Endothelial cell of hepatic sinusoid (primary cell): ENCODE results near the gene SPECC1.
"Not testable (repeated sequence)": the region's sequence is repeated elsewhere in the genome, so short reads cannot be mapped to it uniquely, and the experiment has no call there.

Experiments
- in situ Hi-C: cut with HindIII; loops from 2 replicates; pipeline ENCODE4 v1.10.0; 2017; ENCODE audit warnings: low sequenced_read_pairs

The SPECC1 gene

DNA sequence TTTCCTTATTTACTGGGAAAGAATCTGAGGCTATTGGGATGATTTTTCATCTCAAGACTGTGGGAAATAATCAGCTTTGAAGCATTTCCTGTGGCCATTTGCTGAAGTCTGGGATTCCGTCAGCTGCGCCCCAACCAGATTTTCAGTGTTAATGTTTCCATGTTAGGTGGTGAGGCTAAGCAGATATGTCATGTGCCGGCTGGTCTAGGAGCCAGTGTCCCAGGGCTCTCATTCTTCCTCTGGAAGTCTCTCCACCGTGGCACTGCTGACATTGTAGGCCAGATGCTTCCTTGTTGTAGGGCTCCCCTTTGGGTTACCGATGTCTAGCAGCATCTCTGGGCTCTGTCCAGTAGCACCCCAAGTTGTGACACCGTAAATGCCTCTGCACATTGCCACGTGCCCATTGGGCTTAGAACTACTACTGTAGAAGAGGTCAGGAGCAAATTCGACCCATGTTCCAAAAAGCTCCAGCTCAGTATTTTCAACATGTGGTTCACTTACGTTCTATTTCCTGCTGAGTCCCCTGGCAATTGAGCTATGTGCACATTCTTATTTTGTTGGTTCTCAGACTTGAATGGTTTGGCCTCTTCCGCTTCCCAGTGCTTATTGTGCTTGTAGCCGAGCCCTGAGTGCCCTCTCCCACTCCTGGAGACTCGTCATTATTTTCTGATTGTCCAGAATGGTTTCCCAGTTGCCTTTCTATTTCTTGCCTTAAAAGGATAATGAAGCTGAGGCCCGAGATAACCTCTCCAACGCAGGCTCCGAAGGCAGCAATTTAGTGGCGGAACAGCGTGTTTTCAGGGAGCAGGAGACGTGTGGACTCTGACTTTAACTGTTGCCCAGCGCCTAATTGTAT lies 82.2 kb downstream of the SPECC1 start:
- in situ Hi-C loops, result no loop called here

DNA sequence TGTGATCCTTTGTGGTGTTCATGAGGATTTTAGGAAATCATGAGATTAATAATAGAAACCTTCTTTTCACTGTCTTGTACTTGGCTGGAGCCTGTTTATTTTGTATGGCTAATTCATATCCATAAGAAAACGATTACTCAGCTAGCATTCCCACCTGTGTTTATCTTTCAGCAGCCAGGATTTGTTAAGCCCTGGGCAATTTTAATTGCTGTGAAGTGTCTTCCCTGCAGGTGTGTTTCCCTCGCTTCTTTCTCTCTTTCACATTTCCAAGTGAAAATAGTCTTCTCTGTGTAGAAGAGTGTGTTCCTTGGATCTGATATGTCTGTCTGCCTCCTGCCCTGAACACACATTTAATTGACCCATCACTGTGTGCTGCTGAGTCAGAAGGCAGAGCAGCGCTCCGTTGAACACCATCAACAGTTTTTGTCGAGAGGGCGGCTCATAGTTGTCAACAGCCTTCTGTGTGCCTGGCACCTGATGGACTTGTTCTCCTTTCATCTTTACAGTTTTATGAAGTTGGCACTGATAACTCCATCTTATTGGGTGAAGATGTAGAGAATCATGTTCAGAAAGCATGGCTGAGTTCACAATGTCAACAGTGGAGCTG lies 83.2 kb downstream of the SPECC1 start:
- in situ Hi-C loops, result no loop called here

DNA sequence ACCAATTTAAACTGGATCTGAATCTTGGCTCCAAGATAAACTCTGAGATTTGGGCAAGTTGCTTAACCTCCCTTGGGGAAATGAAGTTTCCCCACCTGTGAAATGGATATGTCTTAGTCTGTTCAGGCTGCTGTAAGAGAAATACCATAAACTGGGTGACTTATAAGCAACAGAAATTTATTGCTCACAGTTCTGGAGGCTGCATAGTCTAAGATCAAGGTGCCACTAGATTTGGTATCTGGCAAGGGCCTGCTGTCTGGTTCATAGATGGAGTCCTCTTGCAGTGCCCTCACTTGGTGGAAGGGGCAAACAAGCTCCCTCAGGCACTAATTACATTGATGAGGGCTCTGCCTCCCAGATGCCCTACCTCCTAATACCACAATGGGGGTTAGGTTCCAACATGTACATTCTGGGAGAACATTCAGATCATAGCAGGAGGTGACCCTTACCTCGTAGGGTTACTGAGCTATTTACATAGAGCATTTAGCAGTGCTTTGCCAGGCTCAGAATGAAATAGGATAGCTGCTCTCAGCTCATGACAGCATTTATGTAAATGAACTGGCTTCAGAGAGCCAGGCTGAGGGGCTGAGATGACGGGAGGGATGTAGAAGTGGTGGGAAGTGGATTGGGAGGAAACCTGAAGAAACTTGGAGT lies 83.9 kb downstream of the SPECC1 start:
- in situ Hi-C loops, result no loop called here

DNA sequence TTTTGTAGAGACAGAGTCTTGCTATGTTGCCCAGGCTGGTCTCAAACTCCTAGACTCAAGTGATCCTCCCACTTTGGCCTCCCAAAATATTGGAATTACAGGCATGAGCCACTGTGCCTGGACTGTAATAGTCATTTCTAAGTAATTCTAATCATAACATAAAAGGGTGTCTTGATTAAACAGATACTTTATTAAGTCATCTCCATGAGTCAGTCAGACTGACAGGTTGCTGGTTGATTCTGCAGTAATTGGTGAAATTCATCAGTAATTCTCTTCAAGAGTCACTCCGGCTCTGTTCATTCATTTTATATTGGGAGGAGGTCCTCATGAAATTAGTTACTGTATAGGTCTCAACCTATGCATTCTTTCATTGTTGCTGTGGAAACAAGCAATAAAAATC lies 85.6 kb downstream of the SPECC1 start:
- in situ Hi-C loops, result no loop called here

DNA sequence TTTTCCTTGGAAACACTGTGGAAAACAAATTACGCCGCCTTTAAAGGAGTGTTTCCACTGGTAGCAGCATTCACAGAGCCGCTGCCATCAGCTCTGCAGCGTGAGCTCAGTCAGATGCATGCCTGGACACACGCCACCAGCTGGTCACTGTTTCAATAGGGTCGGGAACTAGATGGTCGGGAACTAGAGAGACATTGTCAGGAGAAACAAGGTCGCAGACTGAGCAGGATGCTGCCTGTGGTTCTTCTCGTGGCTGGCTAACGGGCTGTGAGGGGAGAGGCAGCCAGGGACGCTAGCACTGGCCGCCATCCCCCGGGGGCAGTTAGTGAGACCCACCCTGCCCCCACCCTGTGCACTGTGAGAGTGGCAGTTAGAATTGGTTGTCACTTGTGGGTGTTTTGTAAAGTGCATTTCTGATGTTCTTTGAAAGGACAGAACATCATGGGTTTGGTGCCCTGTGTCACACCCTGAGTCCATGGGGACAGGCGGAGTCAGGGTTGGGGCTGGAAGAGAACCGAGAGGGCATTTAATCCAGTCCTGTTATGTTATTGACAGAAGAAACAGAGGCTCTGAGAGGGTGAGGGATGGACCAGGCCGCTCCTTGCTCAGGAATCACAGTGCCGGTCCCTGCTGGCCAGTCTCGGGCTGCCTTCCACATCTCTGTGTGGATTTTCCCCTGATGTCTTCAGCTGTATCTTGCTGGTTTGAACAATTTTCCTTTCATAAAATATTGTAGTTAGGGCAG lies 86.3 kb downstream of the SPECC1 start:
- in situ Hi-C loops, result no loop called here

DNA sequence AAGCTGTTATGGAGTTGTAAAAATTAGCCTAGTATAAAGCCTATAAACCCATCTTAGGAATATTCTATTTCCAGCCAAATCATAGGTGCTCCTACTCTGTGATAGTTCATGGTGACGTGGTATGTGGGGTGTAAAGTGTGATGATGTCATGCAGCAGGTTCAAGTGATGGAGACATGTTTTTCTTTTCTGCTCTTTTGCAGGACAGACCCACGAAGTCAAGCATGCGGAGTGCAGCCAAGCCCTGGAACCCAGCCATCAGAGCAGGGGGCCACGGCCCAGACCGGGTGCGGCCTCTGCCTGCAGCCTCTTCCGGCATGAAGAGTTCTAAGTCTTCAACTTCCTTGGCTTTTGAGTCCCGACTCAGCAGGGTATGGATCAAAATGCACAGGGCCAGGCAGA lies 87.3 kb downstream of the SPECC1 start:
- in situ Hi-C loops, result no loop called here

DNA sequence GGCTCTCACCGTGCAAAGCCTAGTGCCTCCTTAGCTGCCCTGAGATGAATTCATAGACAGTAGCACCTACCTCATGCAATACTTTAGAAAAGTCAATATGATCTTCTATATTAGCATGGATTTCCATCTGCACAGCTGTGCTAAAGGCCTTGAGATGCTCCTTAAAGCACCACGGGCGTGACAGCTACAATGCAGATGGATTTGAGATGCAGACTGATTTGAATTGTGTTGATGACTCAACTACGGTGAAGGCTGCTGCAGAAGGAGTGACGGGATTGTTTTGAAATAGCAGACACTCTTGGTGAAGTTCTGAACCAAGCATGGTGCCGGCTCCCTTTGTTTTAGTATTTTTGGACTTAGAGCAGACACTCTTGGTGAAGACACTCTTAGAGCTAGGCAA lies 88.2 kb downstream of the SPECC1 start:
- in situ Hi-C loops, result no loop called here

DNA sequence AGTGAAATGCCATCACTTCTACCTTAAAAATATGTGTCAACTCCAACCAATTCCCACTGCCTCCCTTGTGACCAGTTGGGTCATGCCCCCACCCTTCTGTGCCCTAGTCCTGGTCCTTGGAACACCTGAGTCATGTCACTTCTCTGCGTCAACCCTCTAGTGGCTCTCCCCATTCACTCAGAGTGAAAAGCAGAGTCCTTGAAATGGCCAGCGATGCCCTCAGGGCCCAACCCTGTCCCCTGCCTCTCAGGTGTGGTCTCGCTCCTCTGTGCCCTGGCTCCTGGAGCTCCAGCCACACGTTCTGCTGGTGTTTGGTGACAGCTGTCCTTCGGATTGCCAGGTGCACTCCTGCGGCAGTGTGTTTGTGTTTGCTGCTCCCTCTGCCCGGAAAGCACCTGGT lies 89.2 kb downstream of the SPECC1 start:
- in situ Hi-C loops, result no loop called here

DNA sequence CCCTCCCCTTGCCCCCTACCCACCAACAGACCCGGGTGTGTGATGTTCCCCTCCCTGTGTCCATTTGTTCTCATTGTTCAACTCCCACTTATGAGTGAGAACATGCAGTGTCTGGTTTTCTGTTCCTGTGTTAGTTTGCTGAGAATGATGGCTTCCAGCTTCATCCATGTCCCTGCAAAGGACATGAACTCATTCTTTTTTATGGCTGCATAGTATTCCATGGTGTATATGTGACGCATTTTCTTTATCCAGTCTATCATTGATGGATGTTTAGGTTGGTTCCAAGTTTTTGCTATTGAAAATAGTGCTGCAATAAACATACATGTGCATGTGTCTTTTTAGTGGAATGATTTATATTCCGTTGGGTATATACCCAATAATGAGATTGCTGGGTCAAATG lies 91.6 kb downstream of the SPECC1 start:
- in situ Hi-C loops, result loop anchor here (5.0 kb wide), 1 partner anchor 114 kb away; no protein-coding TSS in a partner anchor

DNA sequence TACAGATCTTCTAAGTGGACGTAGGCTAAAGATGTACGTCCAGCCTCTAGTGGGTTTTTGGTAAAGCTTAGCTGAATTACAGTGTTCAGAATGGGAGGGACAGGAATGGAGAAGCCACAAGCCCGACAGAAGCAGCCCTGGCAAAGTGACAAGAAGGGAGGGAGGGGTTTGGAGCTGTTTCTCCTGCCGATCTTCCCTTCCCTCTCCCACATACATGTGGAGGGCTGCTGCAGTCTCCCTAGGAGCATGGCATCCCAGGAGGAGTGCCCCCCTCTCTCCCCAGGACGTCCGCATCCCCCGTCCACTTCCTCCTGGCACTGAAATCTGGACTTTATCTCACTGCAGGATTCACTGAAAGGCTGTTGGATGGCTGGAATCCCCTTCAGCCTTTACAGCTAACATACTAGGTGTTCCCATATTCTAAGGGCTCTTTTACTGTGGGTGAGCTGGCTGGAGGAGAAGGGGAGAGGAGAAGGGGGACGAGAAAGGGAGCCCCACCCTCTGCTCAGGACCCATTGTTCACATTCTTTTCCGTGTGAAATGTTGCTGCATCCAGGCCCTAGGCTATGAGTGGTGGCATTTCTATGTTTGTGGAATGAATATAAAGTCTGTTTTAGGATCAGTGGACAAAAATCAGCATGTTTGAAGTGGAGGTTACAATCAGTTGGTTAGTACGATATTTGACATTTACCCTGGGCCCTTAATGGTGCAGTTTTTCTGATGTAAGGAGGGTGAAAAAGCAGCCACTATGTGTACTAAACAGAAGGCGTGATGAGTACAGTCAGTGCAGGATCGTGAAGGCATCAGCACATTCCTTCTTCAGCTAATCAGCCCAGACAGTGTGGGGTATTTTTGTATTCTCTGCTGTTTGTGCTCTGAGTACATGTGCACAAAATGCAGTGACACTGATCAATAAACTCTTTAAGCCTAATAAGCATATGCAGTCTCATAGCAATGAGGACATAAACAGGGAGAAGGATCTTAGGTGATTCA lies 94.6 kb downstream of the SPECC1 start:
- in situ Hi-C loops, result loop anchor here (5.0 kb wide), 1 partner anchor 116 kb away; no protein-coding TSS in a partner anchor

DNA sequence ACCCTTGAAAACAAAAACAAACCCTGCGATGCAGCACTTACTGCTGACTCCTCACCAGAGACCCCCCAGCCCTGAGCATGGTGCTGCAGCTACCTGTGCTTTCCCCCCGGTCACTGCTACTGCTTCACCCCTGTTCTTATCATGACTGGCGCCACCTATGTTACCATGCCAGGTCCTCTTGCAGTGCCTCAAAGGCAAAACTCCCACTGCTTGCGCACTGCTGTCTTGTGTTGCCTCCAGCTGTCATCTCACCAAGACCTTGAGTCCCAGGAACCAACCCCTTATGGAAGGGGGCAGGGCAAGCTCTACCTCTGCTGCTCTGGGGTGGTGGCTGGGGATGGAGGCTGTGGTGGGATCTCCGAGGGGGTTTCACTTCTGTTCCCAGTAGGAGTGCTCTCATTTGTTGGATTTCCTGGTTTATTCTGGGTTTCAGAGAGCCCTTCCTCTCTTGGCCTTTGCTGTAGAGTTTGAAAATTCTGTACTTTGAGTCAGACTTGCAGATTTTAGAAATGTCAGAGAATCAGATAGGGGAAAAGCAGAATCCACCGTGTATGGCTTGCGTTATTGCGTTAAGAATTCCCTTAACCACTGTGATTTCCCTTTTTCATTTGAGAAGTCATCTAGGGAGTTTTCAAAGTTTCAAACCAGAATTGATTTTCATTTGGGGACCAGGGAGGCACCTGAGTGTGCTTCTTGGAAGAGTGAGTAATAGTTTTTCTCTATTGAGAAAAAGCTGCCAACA lies 96.6 kb downstream of the SPECC1 start:
- in situ Hi-C loops, result no loop called here

DNA sequence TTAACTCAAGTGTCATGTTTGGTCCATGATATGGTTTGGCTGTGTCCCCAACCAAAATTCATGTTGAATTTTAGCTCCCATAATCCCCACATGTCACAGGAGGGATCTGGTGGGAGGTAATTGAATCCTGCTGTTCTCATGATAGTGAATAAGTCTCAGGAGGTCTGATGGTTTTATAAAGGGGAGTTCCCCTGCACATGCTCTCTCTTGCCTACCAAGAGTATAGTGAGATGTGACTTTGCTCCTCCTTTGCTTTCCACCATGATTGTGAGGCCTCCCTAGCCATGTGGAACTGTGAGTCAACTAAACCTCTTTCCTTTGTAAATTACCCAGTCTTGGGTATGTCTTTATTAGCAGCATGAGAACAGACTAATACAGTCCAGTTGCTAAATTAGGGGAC lies 97.3 kb downstream of the SPECC1 start:
- in situ Hi-C loops, result not testable (repeated sequence)

DNA sequence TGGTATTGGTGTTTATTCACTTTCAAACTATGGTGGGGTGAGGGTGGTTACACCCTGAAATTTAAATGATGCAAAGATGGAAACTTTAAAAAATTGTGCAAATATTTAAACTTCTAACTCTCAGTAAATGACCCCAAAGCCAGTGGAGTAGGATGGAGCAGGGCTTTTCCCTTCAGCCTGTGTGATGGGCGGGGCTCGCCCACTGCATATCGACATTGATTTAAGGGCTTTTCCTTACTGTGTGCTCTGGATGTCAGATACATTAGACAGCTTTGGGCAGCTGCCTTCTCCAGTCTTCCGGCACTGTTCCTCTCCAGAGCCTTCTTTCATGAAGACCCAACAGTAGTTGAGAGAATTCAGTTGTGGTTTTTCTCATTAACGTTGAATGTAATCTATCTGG lies 99.9 kb downstream of the SPECC1 start:
- in situ Hi-C loops, result no loop called here

DNA sequence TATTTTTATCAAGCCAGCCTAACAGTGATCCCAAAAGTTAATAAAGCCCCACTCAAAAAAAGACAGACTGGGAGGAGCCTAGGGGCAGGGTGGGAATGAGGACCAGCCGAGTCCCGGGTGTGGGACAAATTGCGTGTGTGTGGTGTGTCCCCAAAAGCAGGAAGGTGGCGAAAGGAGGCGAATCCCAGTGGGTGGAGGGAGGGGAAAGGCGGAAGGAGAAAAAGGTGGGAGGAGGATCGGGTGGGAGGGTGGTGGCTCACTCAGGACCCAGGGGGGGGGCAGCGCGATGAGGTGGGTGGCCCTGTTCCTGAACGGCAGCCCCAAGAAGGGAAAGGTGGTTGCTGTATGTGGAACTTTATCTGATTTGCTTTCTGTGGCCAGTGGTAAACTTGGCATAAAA lies 102.4 kb downstream of the SPECC1 start:
- in situ Hi-C loops, result loop anchor here (10.0 kb wide), 1 partner anchor 47 kb away; no protein-coding TSS in a partner anchor

DNA sequence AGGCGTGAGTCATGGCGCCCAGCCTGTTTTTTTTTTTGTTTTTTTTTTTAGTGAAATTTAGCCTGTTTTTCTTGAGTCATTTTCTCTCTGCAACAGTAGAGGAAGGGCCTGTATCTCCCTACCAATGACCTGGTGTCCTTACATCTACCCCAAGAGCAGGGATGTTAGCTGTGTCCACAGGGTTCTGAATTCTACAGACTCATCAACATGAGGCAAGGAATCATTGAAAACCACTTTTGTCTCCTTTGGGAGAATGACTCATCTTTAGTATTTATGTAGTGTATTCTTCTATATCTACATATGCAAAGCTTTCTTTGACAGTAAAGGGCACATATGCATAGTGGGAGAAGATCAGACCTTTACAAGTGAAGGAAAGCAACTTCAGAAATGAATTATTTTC lies 105.3 kb downstream of the SPECC1 start:
- in situ Hi-C loops, result loop anchor here (10.0 kb wide), 1 partner anchor 50 kb away; no protein-coding TSS in a partner anchor

DNA sequence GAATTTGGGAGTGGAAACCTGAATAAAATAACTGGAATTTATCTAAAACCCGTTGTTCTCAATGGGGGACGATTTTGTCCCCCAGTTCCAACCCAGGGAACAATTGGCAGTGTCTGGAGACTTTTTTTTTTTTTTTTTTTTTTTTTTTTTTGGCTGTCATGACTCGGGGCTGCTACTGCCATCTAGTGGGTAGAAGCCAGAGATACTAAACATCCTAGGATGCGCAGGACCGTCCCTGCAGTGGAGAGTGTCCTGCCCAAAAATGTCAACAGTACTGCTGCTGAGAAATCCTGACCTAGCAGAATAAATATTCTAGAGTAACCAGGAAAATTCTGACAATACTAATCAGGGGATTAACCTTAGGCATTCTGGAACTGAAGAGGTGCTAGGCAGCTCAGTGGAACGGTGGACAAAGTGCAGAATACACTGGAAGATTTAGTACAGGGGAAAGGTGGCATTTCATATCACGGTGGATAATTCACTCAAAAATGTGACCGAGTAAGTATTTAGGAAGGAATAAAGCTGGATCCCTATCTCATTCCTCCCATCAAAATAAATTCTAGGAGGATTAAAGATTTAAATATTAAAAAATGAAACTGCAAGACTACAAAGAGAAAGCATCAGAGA lies 107.6 kb downstream of the SPECC1 start:
- in situ Hi-C loops, result loop anchor here (10.0 kb wide), 1 partner anchor 52 kb away; no protein-coding TSS in a partner anchor

DNA sequence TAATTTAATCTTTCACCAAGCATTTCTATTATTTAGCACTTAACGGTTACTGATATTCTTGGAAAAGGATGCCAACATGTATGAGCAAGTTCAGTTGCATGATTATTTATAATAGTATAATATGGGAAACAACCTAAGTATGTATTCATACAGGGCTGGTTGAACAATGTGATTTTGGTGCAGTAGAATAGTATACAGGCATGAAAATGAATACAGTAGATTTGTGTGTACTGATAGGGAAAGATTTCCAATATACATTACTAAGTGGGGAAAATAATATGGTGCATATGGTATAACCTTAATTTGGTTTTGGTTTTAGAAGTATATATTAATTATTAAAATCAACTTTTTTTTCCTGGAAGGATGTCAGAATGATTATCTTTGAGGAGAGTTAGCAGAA lies 109.1 kb downstream of the SPECC1 start:
- in situ Hi-C loops, result loop anchor here (10.0 kb wide), 1 partner anchor 53 kb away; no protein-coding TSS in a partner anchor

DNA sequence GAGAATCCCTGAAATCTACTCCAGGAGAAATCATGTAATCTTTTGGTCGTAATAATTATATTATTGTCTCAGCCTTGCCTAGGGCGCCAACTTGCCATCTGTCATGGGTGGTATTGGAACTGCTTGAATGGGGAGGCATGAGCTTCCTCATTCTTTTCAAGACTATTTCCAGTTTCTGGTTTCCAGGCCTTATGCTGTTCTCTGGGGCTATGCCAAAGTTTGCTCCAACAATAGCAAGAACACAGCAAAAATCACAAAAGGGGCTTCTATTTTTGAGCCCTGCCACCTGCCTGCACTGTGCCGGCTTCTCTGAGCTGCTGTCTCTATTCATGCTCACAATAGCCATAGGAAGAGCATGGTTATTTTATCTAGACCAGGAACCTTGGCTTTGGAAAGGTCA lies 111.7 kb downstream of the SPECC1 start:
- in situ Hi-C loops, result no loop called here
